ENCODE data around the gene TNKS1BP1.
A peak's percentile ranks its signal among the peaks of the same experiment; 100 is the strongest.
"Not testable (repeated sequence)": the region's sequence is repeated elsewhere in the genome, so short reads cannot be mapped to it uniquely, and the experiment has no call there.

Gene TNKS1BP1

DNA sequence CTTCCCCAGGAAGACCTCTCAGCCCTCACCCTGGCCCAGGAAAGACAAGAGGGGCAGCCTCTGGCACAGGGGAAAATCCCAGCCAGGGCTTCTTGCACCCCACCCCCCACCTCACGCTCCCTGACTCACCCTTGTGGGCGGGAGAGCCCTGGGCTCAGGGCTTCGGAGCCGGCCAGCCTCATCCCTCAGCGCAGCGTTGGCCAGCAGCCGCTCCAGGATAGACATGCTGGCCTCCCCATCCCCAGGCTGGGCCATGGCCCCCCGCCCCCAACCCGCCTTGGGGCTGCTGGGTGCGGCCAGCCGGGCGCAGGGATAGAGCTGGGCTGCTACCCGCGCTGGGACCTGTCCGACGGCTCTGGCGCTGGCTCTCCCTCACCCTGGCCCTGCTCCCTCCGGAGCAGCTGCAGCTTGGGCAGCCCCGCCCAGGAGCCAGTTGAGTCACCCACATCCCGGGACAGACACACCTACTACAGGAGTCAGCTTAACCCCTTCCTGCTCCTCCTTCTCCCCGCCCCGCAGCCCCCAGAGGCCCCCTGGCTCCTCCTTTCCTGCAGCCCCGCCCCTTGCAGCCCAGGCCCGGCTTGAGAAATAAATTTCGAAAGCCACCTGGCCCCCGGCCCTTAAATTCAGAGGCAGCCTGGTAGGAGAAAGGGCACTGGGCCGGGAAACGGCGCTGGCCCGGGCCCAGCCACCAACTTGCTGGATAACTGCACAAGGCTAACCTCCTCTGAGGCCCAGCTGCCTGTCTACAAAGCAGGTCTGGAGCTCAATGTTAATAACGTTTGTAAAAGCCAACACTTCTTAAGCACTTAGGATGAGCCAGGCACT lies 13.4 kb downstream of the TNKS1BP1 start:
- DNase-seq (ENCODE audit: low read depth in 3 of 3, low spot score in 1 of 3), result peak in 1 of 3 donors; percentile 35

DNA sequence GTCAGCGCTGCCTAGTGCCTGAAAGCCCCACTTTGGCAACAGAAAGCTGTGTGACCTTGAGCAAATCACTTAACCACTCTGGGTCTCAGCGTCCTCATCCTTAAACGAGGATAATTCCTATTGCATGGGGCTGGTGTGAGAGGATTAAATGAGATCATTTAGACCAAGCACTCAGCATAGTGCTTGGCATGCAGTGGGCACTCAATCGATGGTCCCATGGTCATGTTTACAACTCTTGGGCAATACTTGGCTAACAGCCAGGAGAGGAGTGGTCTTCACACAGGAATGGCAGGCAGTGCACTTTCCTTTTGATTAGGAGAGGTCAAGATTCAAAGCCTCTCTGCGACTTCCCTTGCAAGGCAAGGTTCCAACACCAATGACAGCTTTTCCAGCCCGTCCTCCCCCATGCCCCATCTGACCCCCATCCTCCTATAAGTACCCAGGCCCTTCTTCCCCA lies 14.1 kb downstream of the TNKS1BP1 start:
- DNase-seq (ENCODE audit: low read depth in 3 of 3, low spot score in 1 of 3), result no peak

DNA sequence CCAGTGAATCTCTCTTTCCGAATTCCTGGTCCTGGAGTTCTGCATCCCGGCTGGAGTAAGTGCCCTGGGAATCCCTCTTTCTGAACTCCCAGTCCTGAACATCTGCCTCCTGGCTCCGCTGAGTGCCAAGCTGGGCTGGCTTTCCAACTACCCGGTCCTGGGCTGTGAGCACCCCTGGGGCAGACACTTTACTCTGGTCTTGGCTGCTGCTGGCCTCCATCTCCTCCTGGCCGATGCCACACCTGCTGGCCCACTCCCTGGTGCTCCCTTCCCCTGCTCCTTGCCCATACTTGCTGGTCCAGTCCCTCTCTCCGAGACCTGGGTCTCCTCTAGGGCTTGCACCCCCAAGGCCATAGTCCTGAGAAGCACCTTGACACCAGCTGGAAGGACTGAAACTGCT lies 14.7 kb downstream of the TNKS1BP1 start:
- DNase-seq (ENCODE audit: low read depth in 3 of 3, low spot score in 1 of 3), result no peak

DNA sequence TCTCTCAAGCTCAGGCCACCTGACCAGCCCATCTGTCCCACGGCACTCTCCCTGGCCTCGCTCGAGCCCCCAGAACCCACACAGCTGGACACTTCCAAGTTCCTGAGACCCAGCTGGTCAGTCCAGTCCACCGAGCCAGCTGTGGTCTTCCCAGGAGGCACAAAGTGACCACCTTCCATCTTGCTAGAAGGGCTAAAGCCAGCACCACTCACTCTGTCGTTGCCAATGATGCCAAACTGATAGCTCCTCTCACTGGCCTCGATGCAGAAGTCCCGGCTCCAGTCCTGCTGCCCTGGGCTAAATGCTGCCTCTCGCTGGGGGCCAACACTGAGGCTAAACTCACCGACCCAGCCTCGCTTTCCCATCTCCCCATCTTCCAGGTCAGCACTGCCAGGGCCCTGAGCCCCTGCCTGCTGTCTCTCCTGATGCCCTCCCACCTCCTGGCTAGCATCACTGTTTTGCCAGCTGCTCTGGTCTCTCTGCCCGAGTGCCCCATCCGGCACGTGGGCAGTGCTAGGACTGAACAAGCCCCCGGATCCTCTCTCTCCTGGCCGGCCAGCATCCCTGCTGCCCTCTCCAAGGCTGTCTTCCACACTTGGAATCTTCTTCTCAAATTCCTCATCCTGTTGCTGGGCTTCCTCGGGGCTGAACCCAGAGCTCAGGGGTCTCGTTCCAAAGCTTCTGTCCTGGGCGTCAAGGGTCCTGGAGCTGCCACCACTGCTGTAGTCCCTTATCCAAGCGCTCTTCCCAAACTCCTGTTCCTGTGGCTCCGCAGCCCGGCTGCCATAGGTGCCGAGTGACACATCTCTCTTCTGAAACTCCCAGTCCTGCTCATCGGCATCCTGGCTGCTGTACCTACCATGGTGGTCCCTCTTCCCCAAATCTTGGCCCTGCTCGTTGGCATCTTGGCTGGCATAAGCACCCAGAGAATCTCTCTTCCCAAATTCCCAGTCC lies 15.4 kb downstream of the TNKS1BP1 start:
- DNase-seq (ENCODE audit: low read depth in 3 of 3, low spot score in 1 of 3), result no peak

DNA sequence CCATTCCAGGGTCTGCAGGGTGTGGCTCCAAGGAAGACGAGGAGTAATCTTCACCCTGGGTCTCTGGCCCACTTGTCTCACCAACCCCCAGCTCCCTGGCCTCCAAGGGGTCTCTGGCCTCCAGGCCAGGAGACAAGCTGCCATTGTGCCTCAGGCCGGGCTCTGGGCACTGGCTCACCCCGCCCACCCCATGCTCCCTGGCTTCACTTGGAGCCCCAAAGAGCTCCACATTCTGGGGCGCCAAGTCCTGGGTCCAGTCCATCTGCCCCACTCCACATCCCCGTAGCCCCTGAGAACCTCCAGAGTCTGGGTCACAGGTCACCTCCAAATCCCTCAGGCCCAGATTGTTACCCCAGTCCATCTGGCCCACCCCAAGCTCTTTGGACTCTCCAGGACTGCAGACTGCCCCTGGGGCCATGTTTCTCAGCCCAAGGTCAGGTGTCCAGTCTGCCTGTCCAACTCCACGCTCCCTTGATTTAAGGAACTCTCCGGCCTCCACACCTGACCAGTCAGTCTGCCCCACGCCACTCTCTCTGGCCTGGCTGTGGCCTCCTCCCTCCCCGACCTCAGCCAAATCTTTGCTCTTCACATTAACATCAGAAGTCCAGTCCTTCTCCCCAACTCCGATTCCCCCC lies 16.2 kb downstream of the TNKS1BP1 start:
- no peak for DNase-seq (ENCODE audit: low read depth in 3 of 3, low spot score in 1 of 3)

DNA sequence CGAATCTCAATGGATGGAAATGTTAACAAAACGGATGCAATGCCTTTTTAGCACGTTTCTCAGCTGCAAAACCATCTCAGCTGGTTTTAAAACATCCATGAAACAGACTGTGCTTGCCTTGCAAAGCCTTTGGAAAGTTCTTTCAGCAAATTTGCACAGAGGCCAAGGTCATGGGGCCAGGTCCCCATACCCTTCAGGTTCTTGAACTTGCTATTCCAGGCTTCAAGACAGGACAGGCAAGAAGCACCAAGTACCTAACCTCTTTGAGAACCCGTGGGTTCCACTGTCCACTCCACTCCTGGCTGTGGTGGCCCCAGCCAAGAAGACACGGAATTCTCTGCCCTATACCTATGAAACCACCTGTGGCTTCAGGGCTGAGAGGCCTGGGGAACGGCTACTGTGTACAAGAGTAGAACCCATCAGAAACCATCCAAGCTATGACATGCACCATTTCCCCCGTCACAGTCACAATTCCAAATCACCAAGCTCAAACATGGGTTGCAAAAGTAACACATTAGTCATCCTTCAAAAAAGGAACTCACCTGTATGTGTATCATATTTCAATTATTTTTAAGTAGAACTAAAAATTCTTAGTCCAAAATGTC lies 17.0 kb downstream of the TNKS1BP1 start:
- no peak for DNase-seq (ENCODE audit: low read depth in 3 of 3, low spot score in 1 of 3)

DNA sequence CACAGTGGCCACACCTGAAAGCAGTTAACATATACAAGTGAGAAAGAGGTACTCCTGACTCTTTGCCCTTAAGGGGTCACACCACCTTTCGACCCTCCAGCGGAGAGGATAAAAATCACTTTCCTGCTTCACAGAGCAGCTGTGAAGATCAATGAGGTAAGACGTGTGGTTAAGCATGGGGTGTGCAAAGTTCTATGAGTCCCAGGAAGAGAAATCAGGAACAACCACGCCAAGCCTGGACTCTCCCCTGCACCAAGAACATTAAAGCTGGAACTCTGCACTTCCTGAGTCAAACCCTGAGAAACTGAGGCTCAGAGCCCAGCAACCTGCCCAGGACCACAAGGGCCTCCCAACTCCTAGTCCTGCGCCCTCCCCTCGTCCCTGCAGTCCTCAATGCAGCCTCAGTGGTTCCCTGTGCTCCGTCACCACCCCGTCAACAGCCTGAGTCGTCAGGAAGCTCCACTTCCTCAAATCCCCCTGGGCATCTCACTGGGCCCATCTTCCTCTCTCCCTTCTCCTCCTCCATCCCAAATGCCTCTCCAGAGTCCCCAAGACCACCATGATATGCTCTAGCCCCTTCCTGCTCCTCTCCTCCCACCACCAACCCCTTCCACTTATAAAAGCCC lies 17.7 kb downstream of the TNKS1BP1 start:
- no peak for DNase-seq (ENCODE audit: low read depth in 3 of 3, low spot score in 1 of 3)

DNA sequence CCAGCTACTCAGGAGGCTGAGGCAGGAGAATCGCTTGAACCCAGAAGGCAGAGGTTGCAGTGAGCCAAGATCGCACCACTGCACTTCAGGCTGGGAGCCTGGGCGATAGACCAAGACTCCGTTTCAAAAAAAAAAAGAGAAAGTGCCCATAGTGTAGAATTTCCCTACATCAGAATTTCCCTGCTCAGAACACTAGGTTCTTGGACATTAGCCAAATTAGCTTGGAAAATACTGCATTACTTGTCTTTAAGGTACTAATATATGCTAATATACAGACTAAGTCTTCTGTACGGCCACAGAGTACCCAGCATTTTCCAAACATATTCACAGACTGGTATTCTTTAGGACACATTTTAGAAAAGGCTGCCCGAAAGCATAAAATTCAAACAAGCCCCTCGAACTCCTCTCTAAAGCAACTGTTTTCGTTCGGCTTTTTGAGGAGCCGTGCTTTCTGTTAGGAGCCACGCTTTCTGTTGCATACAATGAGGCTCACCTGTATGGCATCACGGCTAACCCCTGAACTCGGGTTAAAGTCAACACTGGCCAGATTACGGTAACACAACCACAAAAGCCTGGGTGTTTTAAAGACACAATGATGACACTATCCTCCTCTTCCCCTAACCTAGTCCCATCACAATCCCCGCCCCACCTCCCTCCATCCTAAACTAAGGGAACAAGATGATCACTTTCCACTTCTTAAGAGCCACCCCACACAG lies 18.4 kb downstream of the TNKS1BP1 start:
- no peak for DNase-seq (ENCODE audit: low read depth in 3 of 3, low spot score in 1 of 3)

DNA sequence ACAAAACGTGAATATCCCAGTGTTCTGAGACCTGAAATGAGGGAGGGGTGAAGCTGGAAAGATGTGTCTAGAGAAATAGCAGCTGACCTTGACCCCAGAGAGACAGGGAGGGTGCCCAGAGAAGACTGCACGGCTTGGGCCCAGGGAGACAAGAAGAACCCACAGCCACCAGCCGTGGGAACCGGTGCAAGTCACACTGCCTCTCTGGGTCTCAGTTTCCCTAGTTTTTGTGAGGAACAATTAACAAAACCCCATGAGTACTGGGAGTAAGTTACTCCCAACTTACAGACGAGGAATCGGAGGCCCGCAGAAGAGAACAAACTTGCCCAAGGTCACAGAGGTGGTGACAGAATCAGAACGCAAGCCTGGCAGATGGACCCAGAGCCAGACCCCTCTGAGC lies 19.2 kb downstream of the TNKS1BP1 start:
- no peak for DNase-seq (ENCODE audit: low read depth in 3 of 3, low spot score in 1 of 3)

DNA sequence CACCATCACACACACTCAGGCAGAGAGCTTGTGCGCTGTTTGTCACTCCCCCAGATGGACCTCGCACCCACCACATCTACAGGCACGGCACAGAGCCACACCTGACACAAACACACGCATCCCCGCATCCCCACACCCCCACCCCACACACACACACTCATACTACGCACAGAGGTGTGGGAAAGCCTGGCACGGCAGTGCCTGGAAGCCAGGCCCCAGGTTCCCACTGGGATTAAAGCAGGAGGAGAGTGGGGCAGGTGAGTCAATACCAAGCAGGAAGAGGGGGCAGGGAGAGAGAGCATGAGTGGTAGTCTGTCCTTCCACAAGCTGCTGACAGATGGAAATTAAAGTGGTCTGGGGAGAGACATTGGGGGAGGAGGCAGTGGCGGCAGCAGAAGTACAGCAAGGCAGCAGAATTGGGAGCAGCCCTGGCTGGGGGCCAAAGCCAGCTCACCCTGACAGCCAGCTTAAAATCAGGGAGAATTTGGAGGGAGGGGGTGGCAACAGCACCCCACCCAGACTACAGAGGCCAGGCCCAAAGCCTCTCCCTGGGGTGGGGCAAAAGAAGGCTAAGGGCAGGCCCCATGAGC lies 20.7 kb downstream of the TNKS1BP1 start:
- DNase-seq (ENCODE audit: low read depth in 3 of 3, low spot score in 1 of 3), result no peak

DNA sequence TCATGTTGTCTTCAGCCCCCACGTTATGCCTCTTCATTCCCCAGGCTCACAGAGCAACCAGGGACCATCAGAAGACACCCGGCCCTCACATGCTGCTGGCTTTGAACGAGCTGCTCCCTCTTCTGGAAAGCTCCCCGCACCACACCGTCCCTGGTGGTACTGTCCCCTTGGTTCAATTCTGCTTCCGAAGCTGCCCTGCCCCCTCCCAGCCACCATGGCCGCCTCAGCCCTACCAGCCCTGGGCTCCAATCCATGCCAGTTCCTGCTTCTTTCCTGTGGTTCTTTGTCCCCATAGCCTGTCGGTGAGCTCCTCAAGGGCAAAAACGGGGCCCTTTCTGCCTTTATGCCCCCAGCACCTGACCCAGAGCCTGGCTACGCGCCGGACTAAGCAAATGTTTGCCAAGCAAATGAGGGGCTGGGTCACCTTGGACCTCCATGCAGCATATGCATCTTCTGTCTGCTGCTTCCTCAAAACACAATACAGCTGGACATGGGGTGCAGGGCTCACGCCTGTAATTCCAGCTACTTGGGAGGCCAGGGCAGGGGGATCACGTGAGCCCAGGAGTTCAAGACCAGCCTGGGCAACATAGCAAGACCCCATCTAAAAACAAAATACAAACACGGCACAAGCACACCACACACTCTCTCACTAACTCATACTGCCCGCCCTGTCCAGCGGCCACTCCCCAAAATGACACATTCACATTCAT lies 21.3 kb downstream of the TNKS1BP1 start:
- DNase-seq (ENCODE audit: low read depth in 3 of 3, low spot score in 1 of 3), result no peak

DNA sequence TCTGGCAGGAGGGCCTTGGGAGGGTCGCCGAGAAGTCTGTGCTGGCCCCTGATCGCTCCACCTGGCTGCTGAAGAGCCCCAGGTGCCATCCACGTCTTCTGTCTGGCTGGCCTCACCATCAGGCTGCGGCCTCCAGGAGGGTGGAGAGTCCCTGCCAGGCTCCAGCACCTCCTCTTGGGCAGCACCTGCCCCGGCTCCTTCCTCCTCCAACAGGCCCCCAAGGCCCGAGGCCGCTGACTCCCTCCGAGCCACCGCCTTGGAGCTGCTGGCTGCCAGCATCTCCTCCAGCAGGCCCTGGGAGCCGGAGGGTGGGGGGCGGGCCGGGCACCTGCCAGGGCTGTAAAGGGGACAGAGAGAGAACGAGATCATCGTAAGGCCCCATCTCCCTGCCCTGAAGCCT lies 22.3 kb downstream of the TNKS1BP1 start:
- no peak for DNase-seq (ENCODE audit: low read depth in 3 of 3, low spot score in 1 of 3)

DNA sequence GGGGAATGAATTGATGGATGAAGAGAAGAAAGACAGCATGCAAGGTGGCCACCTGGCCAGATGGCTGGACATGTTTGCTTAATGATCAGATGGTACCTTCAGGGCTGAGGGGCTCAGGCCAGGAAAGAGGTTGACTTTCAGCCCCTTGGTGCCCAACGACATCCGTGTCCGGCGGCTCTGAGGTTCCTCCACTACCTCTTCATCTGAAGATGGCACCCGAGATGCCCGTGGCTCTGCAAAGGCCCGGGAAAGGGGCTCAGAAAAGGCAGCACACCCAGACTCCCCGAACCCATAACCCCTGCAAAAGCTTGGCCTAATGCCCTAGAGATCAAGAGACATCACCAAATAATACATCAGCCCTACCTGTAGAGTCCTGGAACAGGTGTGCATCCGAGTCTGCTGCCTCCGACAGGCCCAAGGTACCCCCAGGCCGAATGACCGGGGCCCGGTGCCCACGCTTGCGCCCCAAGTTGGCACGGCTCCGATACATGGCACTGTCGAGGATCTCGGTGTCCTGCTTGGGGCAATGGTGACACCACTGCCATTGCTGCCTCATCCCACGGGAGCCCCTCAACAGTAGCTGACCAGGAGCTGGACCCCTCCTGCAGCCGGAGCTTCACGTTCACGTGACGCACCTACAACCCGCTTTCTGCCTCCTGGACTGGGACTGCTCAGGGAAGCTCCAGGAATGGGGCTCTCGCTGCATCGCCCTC lies 22.9 kb downstream of the TNKS1BP1 start:
- DNase-seq (ENCODE audit: low read depth in 3 of 3, low spot score in 1 of 3), result no peak

DNA sequence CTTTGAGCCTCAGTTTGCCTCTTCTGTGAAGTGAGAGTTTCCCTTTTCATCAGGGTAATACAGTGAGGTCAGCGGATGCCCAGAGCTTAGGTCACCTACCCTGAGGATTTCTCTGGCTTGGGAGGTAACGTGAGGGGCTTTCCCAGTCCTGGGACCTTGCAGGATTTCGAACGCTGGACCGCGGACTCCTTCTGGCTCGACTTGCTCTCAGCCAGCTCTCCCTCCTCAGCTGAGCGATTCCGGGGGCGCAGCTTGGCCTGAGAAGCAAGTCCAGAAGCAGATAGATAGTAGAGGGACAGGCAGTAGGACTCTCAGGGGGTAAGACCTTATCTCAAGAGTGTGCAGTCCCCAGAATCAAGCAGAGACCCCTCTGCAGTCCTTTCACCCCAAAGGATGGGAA lies 24.0 kb downstream of the TNKS1BP1 start:
- no peak for DNase-seq (ENCODE audit: low read depth in 3 of 3, low spot score in 1 of 3)

DNA sequence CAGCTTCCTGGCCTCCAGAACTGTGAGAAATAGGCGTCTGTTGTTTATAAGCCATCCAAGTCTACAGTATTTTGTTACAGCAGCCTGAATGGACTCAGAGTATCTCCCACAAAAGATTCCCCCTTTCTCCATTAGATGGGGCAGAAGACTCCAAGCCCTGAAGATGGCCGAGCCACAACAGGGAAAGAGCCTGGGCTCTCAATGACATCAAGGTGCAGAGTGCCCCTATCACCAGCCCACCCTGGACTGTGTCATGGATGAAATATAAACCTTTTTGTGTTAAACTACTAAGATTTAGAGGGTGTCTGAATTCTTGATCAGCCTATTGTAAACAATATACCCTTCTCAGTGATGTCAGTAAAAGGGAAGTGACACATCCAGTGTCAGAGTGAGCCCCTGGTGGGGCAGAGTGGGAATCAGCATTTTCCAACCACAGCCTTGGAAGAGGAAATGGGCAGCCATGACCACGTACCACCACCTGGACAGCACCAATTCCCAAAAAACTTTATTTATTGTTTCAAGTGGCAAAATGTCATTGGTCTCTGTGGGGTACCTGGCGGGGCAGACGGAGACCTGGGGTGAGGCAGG lies 25.5 kb downstream of the TNKS1BP1 start:
- DNase-seq (ENCODE audit: low read depth in 3 of 3, low spot score in 1 of 3), result no peak

DNA sequence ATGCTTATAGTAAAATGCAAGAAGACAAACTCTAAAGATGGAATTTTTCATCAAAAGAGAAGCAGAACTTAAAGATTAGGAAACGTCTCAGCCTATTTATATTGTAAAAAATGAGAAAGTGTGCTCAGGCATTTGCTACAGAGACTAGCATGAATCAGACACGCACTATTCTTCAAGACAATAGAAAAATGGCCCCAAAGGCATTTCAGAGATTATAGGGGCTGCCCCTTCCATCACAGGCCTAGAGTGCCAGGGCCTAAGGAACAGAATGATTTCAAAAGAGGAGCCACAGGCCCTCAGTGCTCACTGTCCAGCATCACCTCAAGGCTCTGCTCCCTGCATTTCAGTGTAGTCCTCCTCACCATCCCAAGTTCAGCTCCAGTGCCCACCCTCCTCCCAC lies 27.5 kb downstream of the TNKS1BP1 start:
- no peak for DNase-seq (ENCODE audit: low read depth in 3 of 3, low spot score in 1 of 3)

DNA sequence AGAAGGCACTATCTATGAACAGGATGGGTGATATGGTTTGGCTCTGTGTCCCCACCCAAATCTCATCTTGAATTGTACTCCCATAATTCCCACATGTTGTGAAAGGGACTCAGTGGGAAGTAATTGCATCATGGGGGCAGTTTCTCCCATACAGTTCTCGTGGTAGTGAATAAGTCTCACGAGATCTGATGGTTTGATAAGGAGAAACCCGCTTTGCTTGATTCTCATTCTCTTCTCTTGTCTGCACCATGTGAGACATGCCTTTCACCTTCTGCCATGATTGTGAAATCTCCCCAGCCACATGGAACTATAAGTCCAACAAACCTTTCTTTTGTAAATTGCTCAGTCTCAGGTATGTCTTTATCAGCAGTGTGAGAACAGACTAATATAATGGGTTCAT lies 28.5 kb downstream of the TNKS1BP1 start:
- DNase-seq (ENCODE audit: low read depth in 3 of 3, low spot score in 1 of 3), result not testable (repeated sequence)

All from stimulated activated CD4-positive, alpha-beta T cell treated with anti-CD3 and anti-CD28 coated beads, TNF-alpha, amount 100 ng/mL, for 1 hour (primary cell).